HG03097 (cell line): ENCODE measurements around the gene POLR3GL.

Experiments used
- ATAC-seq: cut with Tn5 transposase; IDR thresholded peaks from one replicate; pipeline ENCODE4 v1.9.1; 2021; ENCODE audit not compliant: unreplicated experiment, low FRiP score

POLR3GL gene

GRCh38 chr1:145967288-145967687 is 2.8 kb downstream of the POLR3GL start:
- no peak for ATAC-seq

- no peak for ATAC-seq
Observed at GRCh38 chr1:145972580-145972979, 8.1 kb downstream of the POLR3GL start.

- no peak for ATAC-seq
Observed at GRCh38 chr1:145974721-145975120, 10.2 kb downstream of the POLR3GL start.

- ATAC-seq: no peak
Observed at GRCh38 chr1:145975216-145975615, 10.7 kb downstream of the POLR3GL start.

- no peak for ATAC-seq
Observed at GRCh38 chr1:145977016-145977415, 12.5 kb downstream of the POLR3GL start.

GRCh38 chr1:145977486-145978470 is 13.3 kb downstream of the POLR3GL start:
- ATAC-seq: peak; percentile 31

- no peak for ATAC-seq
Observed at GRCh38 chr1:145978471-145978853, 14.0 kb downstream of the POLR3GL start.

GRCh38 chr1:145978854-145979745 is 14.6 kb downstream of the POLR3GL start:
- ATAC-seq: peak; percentile 81

GRCh38 chr1:145979746-145980456 is 15.4 kb downstream of the POLR3GL start:
- no peak for ATAC-seq

GRCh38 chr1:145980457-145980994 is 16.0 kb downstream of the POLR3GL start:
- ATAC-seq: no peak

- no peak for ATAC-seq
Observed at GRCh38 chr1:145982010-145982723, 17.7 kb downstream of the POLR3GL start.

GRCh38 chr1:145983206-145983675 is 18.8 kb downstream of the POLR3GL start:
- no peak for ATAC-seq

GRCh38 chr1:145983960-145984830 is 19.7 kb downstream of the POLR3GL start:
- no peak for ATAC-seq

GRCh38 chr1:145985129-145985501 is 20.6 kb downstream of the POLR3GL start:
- no peak for ATAC-seq

GRCh38 chr1:145985502-145986439 is 21.3 kb downstream of the POLR3GL start:
- ATAC-seq: no peak

- ATAC-seq: no peak
Observed at GRCh38 chr1:145986551-145986950, 22.1 kb downstream of the POLR3GL start.

GRCh38 chr1:145987926-145988325 is 23.4 kb downstream of the POLR3GL start:
- no peak for ATAC-seq

- ATAC-seq: no peak
Observed at GRCh38 chr1:145988773-145989172, 24.3 kb downstream of the POLR3GL start.
